Rectal smooth muscle tissue (tissue), 1 donor: ENCODE measurements around the gene SEC23A.

Source experiments
- H3K27ac ChIP-seq: one replicate; pipeline ENCODE4 v1.7.0; 2013; ENCODE audit warnings: low read depth, low read length, inconsistent platforms
- H3K27me3 ChIP-seq: one replicate; pipeline ENCODE4 v1.7.0; 2013; ENCODE audit warnings: low read length; ENCODE audit not compliant: control insufficient read depth, insufficient read depth
- H3K36me3 ChIP-seq: one replicate; pipeline ENCODE4 v1.7.0; 2013; ENCODE audit warnings: low read length; ENCODE audit not compliant: control insufficient read depth, insufficient read depth
- H3K4me1 ChIP-seq: one replicate; pipeline ENCODE4 v1.7.0; 2013; ENCODE audit warnings: low read length; ENCODE audit not compliant: control insufficient read depth, insufficient read depth
- H3K4me3 ChIP-seq: one replicate; pipeline ENCODE4 v1.7.0; 2013; ENCODE audit warnings: low read length
- H3K9ac ChIP-seq: one replicate; pipeline ENCODE4 v1.7.0; 2013; ENCODE audit warnings: low read length

SEC23A gene

GRCh38 chr14:38989922-38990546, 113.0 kb downstream of the SEC23A start:
- no peaks in the 10 kb centered on the region for H3K36me3 ChIP-seq
- no peak overlapping the region for H3K27ac ChIP-seq
- H3K9ac ChIP-seq = no peak overlapping the region
- no peaks in the 10 kb centered on the region for H3K27me3 ChIP-seq
- H3K4me3 ChIP-seq = no peak overlapping the region
- H3K4me1 ChIP-seq = no peaks in the 10 kb centered on the region

DNA sequence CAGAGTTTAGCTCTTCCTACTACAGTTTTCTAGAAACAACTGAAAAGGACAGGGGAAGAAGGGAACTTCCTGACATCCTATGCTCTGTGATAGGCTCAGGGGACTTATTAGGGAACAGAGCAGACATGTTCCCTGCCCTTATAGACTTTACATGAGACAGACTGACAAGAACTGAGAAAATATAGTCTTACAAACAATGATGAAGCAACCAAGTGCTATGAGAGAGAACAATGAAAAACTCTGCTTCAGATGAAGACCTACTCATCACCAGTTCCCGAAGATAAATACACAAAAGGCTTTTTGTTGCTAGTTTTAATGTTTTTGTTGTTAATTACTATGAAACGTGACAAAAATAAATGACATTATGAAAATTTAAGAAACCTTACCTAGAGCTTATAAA, 115.3 kb downstream of the SEC23A start:
- no peaks in the 10 kb centered on the region for H3K4me1 ChIP-seq
- H3K27ac ChIP-seq = no peak overlapping the region
- H3K27me3 ChIP-seq = no peaks in the 10 kb centered on the region

DNA sequence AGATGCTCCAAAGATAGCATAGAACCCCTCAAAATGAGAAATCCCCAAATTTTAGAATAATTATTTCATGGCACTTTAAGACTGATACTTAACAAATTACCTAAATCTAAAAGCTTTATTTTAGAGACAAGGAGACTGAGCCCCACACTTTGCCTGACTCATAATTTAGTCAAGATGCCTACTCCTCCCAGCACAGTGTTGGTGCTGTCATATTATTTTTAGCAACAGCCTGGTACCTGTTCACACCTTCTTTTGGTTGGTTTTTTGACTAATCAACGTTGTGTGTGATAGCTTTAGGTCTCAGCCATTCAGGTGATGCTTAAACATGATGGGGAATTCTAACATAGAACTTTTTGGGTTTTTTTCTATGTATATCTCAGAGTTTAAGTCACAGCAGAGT, 120.2 kb downstream of the SEC23A start:
- Histone ChIP-seq H3K4me1 (no peaks in the 10 kb centered on the region), H3K9ac (no peak overlapping the region), H3K27me3 (no peaks in the 10 kb centered on the region), H3K36me3 (no peaks in the 10 kb centered on the region), H3K4me3 (no peak overlapping the region), H3K27ac (no peak overlapping the region)

More for the DNA sequence above, 115.3 kb downstream of the SEC23A start:
- no peaks in the 10 kb centered on the region for H3K36me3 ChIP-seq
- no peak overlapping the region for H3K9ac ChIP-seq
- no peak overlapping the region for H3K4me3 ChIP-seq

GRCh38 chr14:38982278-38982677, 120.8 kb downstream of the SEC23A start:
- Histone ChIP-seq H3K36me3 (no peaks in the 10 kb centered on the region), H3K4me1 (no peaks in the 10 kb centered on the region)

More at GRCh38 chr14:38982278-38982677, 120.8 kb downstream of the SEC23A start:
- no peak overlapping the region for H3K4me3 ChIP-seq
- H3K27me3 ChIP-seq = no peaks in the 10 kb centered on the region
- H3K27ac ChIP-seq = no peak overlapping the region
- H3K9ac ChIP-seq = no peak overlapping the region
